Osteoblast (primary cell): Measurements from ENCODE around the gene DHX58. TPM values are rescaled to one million over a fixed set of nuclear protein-coding genes. Genes with fewer than 3 reads are reported as not detected.

Experiments
- DNase-seq: peaks from one replicate; pipeline ENCODE4 v3.0.0; 2011; ENCODE audit warnings: low spot score, mixed read lengths; ENCODE audit not compliant: insufficient read length; ENCODE audit errors: missing footprints
- H2AFZ ChIP-seq: 2 replicates; pipeline ENCODE4 v1.6.0; 2011; ENCODE audit warnings: mild to moderate bottlenecking, low read length
- H3K27ac ChIP-seq: 2 replicates; pipeline ENCODE4 v1.5.1; 2011; ENCODE audit warnings: mild to moderate bottlenecking, low read depth, low read length, moderate library complexity
- H3K27me3 ChIP-seq: 2 replicates; pipeline ENCODE4 v1.6.0; 2012; ENCODE audit warnings: mild to moderate bottlenecking, control low read depth, inconsistent platforms, low read length, moderate library complexity; ENCODE audit not compliant: insufficient read depth
- H3K36me3 ChIP-seq: 2 replicates; pipeline ENCODE4 v1.5.1; 2011; ENCODE audit warnings: mild to moderate bottlenecking, low read length, control low read depth, moderate library complexity; ENCODE audit not compliant: insufficient read depth
- H3K4me1 ChIP-seq: 2 replicates; pipeline ENCODE4 v1.5.1; 2011; ENCODE audit warnings: mild to moderate bottlenecking, low read length, control low read depth, moderate library complexity; ENCODE audit not compliant: insufficient read depth
- H3K4me2 ChIP-seq: 2 replicates; pipeline ENCODE4 v1.6.0; 2011; ENCODE audit warnings: mild to moderate bottlenecking, low read length; ENCODE audit not compliant: insufficient read depth
- H3K4me3 ChIP-seq: fragments of 200-600 bp; sonication (generic); 3 replicates; pipeline ENCODE4 v1.5.1; 2012; ENCODE audit warnings: mild to moderate bottlenecking, low read length, inconsistent platforms; ENCODE audit not compliant: insufficient read depth
- H3K79me2 ChIP-seq: 2 replicates; pipeline ENCODE4 v1.6.0; 2012; ENCODE audit warnings: mild to moderate bottlenecking, low read length, control low read depth, inconsistent platforms; ENCODE audit not compliant: insufficient read depth
- H3K9me3 ChIP-seq: 2 replicates; pipeline ENCODE4 v1.5.1; 2011; ENCODE audit warnings: low read depth, low read length, control low read depth
- H4K20me1 ChIP-seq: 2 replicates; pipeline ENCODE4 v1.6.0; 2012; ENCODE audit warnings: mild to moderate bottlenecking, low read length, control low read depth; ENCODE audit not compliant: insufficient read depth
- total RNA-seq: library from RNA; depleted of rRNA; stranded (reverse); fragments of >200 nt; gene quantifications from 2 replicates; pipeline ENCODE4 v1.2.3, GENCODE V29; 2012
- TF ChIP-seq, protein P1 (sequence below): IDR thresholded peaks from 2 replicates; pipeline ENCODE4 v1.5.1; 2011; ENCODE audit warnings: mild to moderate bottlenecking, low read depth, low read length, moderate library complexity; ENCODE audit errors: extremely low read depth

The DHX58 gene
- total RNA-seq, 1 donor, result 18.5 TPM

DNA sequence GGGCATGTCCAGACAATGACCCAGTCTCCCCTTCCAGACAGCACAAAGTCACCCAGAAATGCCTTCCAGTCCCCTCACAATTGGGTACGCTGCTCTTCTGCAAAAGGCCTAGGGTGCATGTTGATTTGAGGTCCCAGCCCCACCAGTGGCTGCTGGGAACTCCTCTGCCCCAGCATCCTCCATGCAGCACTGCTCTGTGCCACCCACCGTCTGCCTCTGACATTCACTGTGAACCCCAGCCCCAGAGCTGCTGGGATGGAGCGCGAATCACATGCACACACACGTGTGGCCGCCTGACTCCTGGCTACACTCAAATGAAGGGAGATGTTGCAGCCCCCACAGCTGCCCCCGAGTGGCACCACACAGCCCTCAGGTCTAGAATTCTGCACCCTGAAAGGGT is 60.9 kb downstream of the DHX58 start:
- H4K20me1 ChIP-seq, result no peaks in the 10 kb centered on the region
- H3K9me3 ChIP-seq, result no peaks in the 10 kb centered on the region
- no peaks in the 10 kb centered on the region for H3K4me1 ChIP-seq
- H2AFZ ChIP-seq, result no peak overlapping the region
- no peak overlapping the region for H3K27ac ChIP-seq
- H3K27me3 ChIP-seq, result peaks cover 57% of the 10 kb centered on the region
- no peaks in the 10 kb centered on the region for H3K79me2 ChIP-seq
- DNase-seq, result no peak
- H3K36me3 ChIP-seq, result no peaks in the 10 kb centered on the region
- no peak overlapping the region for H3K4me3 ChIP-seq
- TF ChIP-seq, protein P1, sequence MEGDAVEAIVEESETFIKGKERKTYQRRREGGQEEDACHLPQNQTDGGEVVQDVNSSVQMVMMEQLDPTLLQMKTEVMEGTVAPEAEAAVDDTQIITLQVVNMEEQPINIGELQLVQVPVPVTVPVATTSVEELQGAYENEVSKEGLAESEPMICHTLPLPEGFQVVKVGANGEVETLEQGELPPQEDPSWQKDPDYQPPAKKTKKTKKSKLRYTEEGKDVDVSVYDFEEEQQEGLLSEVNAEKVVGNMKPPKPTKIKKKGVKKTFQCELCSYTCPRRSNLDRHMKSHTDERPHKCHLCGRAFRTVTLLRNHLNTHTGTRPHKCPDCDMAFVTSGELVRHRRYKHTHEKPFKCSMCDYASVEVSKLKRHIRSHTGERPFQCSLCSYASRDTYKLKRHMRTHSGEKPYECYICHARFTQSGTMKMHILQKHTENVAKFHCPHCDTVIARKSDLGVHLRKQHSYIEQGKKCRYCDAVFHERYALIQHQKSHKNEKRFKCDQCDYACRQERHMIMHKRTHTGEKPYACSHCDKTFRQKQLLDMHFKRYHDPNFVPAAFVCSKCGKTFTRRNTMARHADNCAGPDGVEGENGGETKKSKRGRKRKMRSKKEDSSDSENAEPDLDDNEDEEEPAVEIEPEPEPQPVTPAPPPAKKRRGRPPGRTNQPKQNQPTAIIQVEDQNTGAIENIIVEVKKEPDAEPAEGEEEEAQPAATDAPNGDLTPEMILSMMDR, result no peak
- no peak overlapping the region for H3K4me2 ChIP-seq

Other genes with a start within 250 kb of the DHX58 start
- gene KLHL11, start 247.3 kb downstream of the DHX58 start, total RNA-seq, result 28.6 and 34.7 TPM in 2 replicates
- 271 and 273 TPM in 2 replicates for gene ACLY, start 193.8 kb downstream of the DHX58 start, total RNA-seq
- 1.1 and 1.5 TPM in 2 replicates for gene ODAD4, start 182.1 kb downstream of the DHX58 start, total RNA-seq
- gene CNP, start 145.9 kb downstream of the DHX58 start, total RNA-seq, result 87.6 and 96.4 TPM in 2 replicates
- gene DNAJC7, start 95.3 kb downstream of the DHX58 start, total RNA-seq, result 75.3 and 76.3 TPM in 2 replicates
- 38.0 and 39.1 TPM in 2 replicates for gene NKIRAS2, start 92.6 kb downstream of the DHX58 start, total RNA-seq
- under 0.01 and 0.29 TPM in 2 replicates for gene C17orf113, start 62.1 kb downstream of the DHX58 start, total RNA-seq
- not detected in 2 replicates for gene ZNF385C, start 14.2 kb downstream of the DHX58 start, total RNA-seq
- gene KAT2A, start 8.7 kb upstream of the DHX58 start, total RNA-seq, result 8.3 and 9.0 TPM in 2 replicates
- gene HSPB9, start 10.1 kb upstream of the DHX58 start, total RNA-seq, result not detected in 2 replicates
- 80.0 and 90.5 TPM in 2 replicates for gene RAB5C, start 42.3 kb upstream of the DHX58 start, total RNA-seq
- gene KCNH4, start 68.4 kb upstream of the DHX58 start, total RNA-seq, result not detected in 2 replicates
- gene HCRT, start 72.7 kb upstream of the DHX58 start, total RNA-seq, result not detected in 2 replicates
- 26.8 and 31.8 TPM in 2 replicates for gene GHDC, start 81.8 kb upstream of the DHX58 start, total RNA-seq
- gene STAT5B, start 163.7 kb upstream of the DHX58 start, total RNA-seq, result 22.8 and 23.6 TPM in 2 replicates
- 35.5 and 38.6 TPM in 2 replicates for gene STAT5A, start 175.8 kb upstream of the DHX58 start, total RNA-seq